ENCODE data around the gene MRTFA. TPM values are rescaled to one million over a fixed set of nuclear protein-coding genes. Genes with fewer than 3 reads are reported as not detected.

The MRTFA gene
- total RNA-seq, 2 donors from 2014 or later: 38.5 to 57.4 TPM

DNA sequence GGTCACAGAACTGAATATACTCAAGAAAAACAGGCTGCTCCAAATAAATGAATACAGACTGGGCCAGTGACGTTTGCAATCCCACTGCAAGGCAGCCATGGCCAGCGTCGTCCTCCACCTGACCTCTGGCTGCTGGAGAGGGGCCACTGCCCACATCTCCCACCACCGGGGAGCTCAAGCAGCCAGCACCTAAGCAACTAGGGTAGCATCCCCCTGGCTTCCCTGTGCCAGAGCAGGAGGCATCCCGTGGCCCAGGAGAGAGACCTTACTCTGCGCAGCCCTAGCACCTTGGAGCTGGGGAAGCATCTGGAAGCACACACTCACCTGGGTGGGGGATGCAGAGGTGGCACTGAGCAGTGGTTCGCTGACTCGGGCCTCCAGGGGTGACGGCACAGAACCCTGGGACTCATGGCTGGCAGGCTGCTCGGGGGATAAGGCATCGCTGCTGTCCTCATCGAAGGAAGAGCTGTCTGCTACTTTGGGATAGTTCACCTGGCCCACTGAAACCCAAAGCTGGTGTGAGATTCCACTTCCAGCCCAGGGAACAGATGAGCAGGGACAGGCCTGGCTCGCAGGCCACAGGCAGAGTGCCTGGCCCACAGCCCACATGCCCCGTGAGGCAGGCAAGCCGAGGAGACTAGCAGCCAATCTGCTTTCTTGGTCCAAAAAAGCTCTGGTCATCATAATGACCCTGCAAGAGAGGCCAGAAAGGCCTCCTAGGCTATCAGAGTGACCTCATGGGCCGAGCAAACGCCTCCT lies 212.5 kb downstream of the MRTFA start:
- no peak overlapping the region for H3K4me3 Mint-ChIP-seq
- no peak for ATAC-seq (replicated peaks)
- H3K36me3 Mint-ChIP-seq (ENCODE audit: low read depth): peaks cover 80% of the 10 kb centered on the region
- peak overlapping the region; percentile 72 for H3K27ac Mint-ChIP-seq
- no peaks in the 10 kb centered on the region for H3K9me3 Mint-ChIP-seq
- H3K27me3 Mint-ChIP-seq: no peaks in the 10 kb centered on the region
- peaks cover 24% of the 10 kb centered on the region for H3K4me1 Mint-ChIP-seq

DNA sequence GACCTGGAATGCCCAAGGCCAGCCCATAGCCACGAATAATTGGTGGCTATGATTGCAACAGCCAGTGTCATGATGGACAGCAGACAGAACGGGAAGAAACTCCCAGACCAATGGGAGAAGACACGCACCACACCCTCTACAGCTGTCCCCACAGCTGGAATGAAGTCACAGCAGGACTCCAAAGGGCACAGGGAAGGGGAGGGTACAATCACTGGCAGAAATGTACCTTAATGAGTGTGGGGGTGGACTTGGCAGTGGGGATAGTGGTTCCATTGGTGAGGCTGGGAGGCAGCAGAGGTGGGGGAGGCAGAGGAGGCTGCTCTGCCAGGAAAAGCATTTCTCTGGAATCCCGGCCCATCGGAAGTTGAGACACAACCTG lies 213.2 kb downstream of the MRTFA start:
- H3K27me3 Mint-ChIP-seq: no peaks in the 10 kb centered on the region
- H3K9me3 Mint-ChIP-seq: no peaks in the 10 kb centered on the region
- H3K36me3 Mint-ChIP-seq (ENCODE audit: low read depth): peaks cover 73% of the 10 kb centered on the region
- no peak overlapping the region for H3K4me3 Mint-ChIP-seq
- H3K4me1 Mint-ChIP-seq: peaks cover 19% of the 10 kb centered on the region
- H3K27ac Mint-ChIP-seq: peak overlapping the region; percentile 71
- no peak for ATAC-seq (replicated peaks)

- Mint-ChIP-seq H3K27me3 (no peaks in the 10 kb centered on the region), H3K36me3 (ENCODE audit: low read depth) (peaks cover 71% of the 10 kb centered on the region), H3K4me1 (peaks cover 19% of the 10 kb centered on the region), H3K27ac (peak overlapping the region; percentile 71), H3K9me3 (no peaks in the 10 kb centered on the region), H3K4me3 (no peak overlapping the region)
- no peak for ATAC-seq (replicated peaks)
Measured at GRCh38 chr22:40422558-40423309, 213.8 kb downstream of the MRTFA start.

DNA sequence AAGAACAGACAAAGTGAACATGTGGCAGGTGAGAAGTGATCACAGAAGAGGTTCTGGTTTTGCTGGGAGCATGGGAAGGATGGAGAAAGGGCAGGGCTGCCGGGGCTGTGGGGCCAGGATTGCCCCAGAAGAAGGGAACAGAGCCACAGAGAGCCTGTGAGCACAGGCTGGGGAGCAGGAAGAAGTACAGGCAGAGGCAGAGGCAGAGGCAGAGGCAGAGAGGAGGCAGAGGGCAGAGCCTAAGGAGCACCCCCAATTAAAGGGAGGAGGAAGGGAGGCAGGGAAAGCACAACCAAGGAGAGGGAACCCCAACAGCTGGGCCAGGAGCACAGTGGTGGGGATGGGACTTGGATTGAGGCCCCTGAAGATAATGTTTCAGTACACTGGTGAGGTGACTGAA lies 214.6 kb downstream of the MRTFA start:
- H3K4me3 Mint-ChIP-seq: no peak overlapping the region
- no peak for ATAC-seq (replicated peaks)
- H3K9me3 Mint-ChIP-seq: no peaks in the 10 kb centered on the region
- H3K4me1 Mint-ChIP-seq: peaks cover 19% of the 10 kb centered on the region
- no peaks in the 10 kb centered on the region for H3K27me3 Mint-ChIP-seq
- peak overlapping the region; percentile 71 for H3K27ac Mint-ChIP-seq
- H3K36me3 Mint-ChIP-seq (ENCODE audit: low read depth): peaks cover 65% of the 10 kb centered on the region

- H3K27me3 Mint-ChIP-seq: no peaks in the 10 kb centered on the region
- no peak for ATAC-seq (replicated peaks)
- H3K4me3 Mint-ChIP-seq: no peak overlapping the region
- no peaks in the 10 kb centered on the region for H3K9me3 Mint-ChIP-seq
- H3K4me1 Mint-ChIP-seq: peaks cover 20% of the 10 kb centered on the region
- H3K36me3 Mint-ChIP-seq (ENCODE audit: low read depth): peaks cover 65% of the 10 kb centered on the region
- no peak overlapping the region for H3K27ac Mint-ChIP-seq
Measured at GRCh38 chr22:40421082-40421350, 215.5 kb downstream of the MRTFA start.

DNA sequence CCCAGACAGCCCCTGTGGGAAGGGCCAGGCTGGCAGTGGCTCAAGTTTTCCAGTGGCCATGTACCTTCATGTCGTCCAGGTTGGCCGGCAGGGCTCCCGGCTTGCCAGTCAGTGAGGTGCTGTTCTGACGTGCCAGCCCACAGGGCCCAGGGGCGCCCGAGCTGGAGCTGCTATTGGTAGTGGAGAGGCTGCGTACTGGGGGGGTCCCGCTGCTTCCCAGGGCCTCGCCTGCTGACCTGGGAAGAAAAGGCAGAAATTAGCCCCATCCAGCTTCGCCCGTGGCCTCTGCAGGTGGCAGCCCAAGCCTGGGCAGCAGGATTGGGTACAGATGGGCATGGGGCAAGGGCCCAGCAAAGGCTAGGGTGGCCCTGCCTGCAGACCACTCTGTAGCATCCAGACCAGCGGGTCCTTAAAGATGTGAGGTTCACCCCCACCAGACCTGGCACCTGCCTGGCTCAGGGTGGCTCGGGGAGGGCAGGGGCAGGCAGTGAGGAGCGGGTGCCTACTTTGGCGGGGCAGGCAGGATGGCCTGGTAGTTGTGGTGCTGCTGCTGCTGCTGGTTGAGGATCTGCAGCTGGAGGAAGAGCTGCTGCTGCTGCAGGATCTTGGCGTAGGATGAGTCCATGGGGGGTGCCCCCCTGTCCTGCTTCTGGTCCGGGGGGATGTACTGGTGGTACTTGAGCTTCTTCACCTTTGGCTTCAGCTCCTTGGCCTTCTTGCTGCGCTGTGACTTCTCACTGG lies 216.0 kb downstream of the MRTFA start:
- H3K27me3 Mint-ChIP-seq: no peaks in the 10 kb centered on the region
- no peak overlapping the region for H3K27ac Mint-ChIP-seq
- H3K36me3 Mint-ChIP-seq (ENCODE audit: low read depth): peaks cover 65% of the 10 kb centered on the region
- H3K9me3 Mint-ChIP-seq: no peaks in the 10 kb centered on the region
- no peak overlapping the region for H3K4me3 Mint-ChIP-seq
- ATAC-seq (replicated peaks): no peak
- H3K4me1 Mint-ChIP-seq: peaks cover 24% of the 10 kb centered on the region

DNA sequence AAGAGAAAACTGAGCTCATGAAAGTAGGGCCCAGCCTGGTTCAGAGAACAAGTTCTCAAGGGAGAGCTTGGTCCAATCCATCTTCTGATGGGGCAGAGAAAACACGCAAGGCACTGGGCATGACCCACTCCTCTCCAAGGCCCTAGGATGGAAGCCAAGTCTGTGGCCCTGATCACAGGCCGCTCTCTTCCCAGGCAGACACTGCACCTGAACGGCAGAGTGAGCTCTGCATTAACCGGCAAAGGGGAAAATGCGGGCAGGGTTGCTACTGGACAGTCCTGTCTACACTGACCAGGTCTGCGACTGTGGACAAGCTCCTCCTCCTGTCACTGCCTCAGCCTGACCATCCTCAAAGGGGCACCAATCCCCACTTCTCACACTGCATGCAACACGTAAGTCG lies 216.8 kb downstream of the MRTFA start:
- Mint-ChIP-seq H3K9me3 (no peaks in the 10 kb centered on the region), H3K4me3 (no peak overlapping the region), H3K27ac (no peak overlapping the region), H3K4me1 (peaks cover 26% of the 10 kb centered on the region), H3K27me3 (no peaks in the 10 kb centered on the region), H3K36me3 (ENCODE audit: low read depth) (peaks cover 61% of the 10 kb centered on the region)
- no peak for ATAC-seq (replicated peaks)

DNA sequence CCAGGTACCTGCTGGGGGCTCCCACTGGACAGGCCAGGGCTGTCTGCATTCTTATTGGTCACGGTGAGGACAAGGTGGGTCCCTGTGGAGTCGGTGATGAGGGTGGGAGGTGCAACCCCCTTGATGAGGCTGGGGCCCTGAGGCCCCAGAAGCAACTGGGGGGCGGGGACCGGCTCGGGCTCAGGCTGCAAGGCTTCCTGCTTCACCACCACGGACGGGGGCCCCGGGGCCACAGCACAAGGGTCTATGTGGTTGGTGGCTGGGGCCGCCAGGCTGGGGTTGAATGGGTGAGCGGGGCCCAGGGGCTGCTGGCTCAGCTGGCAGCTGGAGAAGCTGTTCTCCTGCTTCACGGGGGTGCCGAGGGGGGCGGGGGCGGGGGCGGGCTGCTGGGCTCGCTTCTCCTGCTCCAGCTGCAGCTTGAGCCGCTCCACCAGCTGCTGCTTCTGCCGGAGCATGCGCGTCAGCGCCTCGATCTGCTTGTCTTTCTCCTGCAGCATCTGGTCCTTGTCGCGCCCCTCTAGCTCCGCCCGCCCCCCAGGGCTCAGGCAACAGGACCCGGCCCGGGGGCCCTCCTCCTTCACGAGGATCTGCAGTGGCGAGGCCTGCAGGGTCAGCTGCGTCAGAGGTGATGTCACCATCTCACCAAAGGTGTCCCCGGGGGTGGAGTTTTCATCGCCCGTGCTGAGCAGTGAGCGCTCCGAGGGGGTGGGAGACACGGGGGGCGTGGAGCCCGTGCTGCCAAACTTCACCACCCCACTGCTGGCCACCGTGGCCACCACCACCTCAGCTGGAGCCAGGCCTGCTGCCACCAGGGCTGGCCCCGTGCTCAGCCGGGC lies 217.9 kb downstream of the MRTFA start:
- no peaks in the 10 kb centered on the region for H3K9me3 Mint-ChIP-seq
- H3K27ac Mint-ChIP-seq: no peak overlapping the region
- H3K36me3 Mint-ChIP-seq (ENCODE audit: low read depth): peaks cover 62% of the 10 kb centered on the region
- H3K4me3 Mint-ChIP-seq: no peak overlapping the region
- peaks cover 26% of the 10 kb centered on the region for H3K4me1 Mint-ChIP-seq
- no peaks in the 10 kb centered on the region for H3K27me3 Mint-ChIP-seq
- no peak for ATAC-seq (replicated peaks)

DNA sequence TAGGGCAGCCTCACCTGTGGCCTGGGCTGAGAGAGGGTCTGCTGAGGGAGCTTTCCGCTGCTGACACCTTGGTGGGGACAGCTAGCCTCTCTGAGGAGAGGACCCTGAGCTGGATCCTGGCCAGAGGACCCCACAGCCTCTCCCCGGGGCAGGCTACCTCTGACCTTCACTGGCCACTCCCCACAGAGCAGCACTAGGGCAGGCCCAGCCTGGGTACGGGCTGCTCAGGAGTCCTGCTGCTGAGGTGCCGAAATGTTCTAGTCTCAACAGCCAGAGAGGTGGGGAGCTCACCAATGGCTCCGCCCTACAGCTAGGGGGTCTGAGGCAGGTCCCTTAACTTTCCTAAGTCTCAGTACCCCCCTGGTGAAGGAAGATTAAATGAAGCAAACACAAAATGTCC lies 218.6 kb downstream of the MRTFA start:
- ATAC-seq (replicated peaks): no peak
- Mint-ChIP-seq H3K4me1 (peaks cover 22% of the 10 kb centered on the region), H3K27ac (no peak overlapping the region), H3K4me3 (no peak overlapping the region), H3K36me3 (ENCODE audit: low read depth) (peaks cover 58% of the 10 kb centered on the region), H3K27me3 (no peaks in the 10 kb centered on the region), H3K9me3 (no peaks in the 10 kb centered on the region)

GRCh38 chr22:40417041-40417440 lies 219.5 kb downstream of the MRTFA start:
- H3K4me1 Mint-ChIP-seq: peaks cover 21% of the 10 kb centered on the region
- H3K9me3 Mint-ChIP-seq: no peaks in the 10 kb centered on the region
- H3K4me3 Mint-ChIP-seq: no peak overlapping the region
- H3K27ac Mint-ChIP-seq: no peak overlapping the region
- no peak for ATAC-seq (replicated peaks)
- no peaks in the 10 kb centered on the region for H3K27me3 Mint-ChIP-seq
- H3K36me3 Mint-ChIP-seq (ENCODE audit: low read depth): peaks cover 57% of the 10 kb centered on the region

GRCh38 chr22:40416636-40417035 lies 219.9 kb downstream of the MRTFA start:
- H3K4me3 Mint-ChIP-seq: peak overlapping the region; percentile 45
- H3K36me3 Mint-ChIP-seq (ENCODE audit: low read depth): peaks cover 57% of the 10 kb centered on the region
- no peaks in the 10 kb centered on the region for H3K9me3 Mint-ChIP-seq
- H3K27ac Mint-ChIP-seq: peak overlapping the region; percentile 90
- peaks cover 19% of the 10 kb centered on the region for H3K4me1 Mint-ChIP-seq
- no peaks in the 10 kb centered on the region for H3K27me3 Mint-ChIP-seq
- no peak for ATAC-seq (replicated peaks)

- no peaks in the 10 kb centered on the region for H3K9me3 Mint-ChIP-seq
- peak overlapping the region; percentile 45 for H3K4me3 Mint-ChIP-seq
- no peaks in the 10 kb centered on the region for H3K27me3 Mint-ChIP-seq
- no peak for ATAC-seq (replicated peaks)
- peaks cover 19% of the 10 kb centered on the region for H3K4me1 Mint-ChIP-seq
- peak overlapping the region; percentile 90 for H3K27ac Mint-ChIP-seq
- peaks cover 57% of the 10 kb centered on the region for H3K36me3 Mint-ChIP-seq (ENCODE audit: low read depth)
Measured at GRCh38 chr22:40416267-40416570, 220.3 kb downstream of the MRTFA start.

- peak overlapping the region; percentile 45 for H3K4me3 Mint-ChIP-seq
- ATAC-seq (replicated peaks): peak; percentile 48
- peaks cover 55% of the 10 kb centered on the region for H3K36me3 Mint-ChIP-seq (ENCODE audit: low read depth)
- no peaks in the 10 kb centered on the region for H3K9me3 Mint-ChIP-seq
- H3K4me1 Mint-ChIP-seq: peaks cover 19% of the 10 kb centered on the region
- H3K27me3 Mint-ChIP-seq: no peaks in the 10 kb centered on the region
- H3K27ac Mint-ChIP-seq: peak overlapping the region; percentile 90
Measured at GRCh38 chr22:40415531-40416266, 220.8 kb downstream of the MRTFA start.

All from activated T-helper 17 cell treated with anti-CD3 and anti-CD28 coated beads, Interleukin-2, amount 50 U/mL, for 72 hours (primary cell).